ENCODE measurements around the gene PPP1R9A. TPM values are rescaled to one million over a fixed set of nuclear protein-coding genes. Genes with fewer than 3 reads are reported as not detected.

The PPP1R9A gene
- total RNA-seq, 1 experiment from 2014 or later: 13.5 TPM

- no peaks in the 10 kb centered on the region for H3K79me2 ChIP-seq (ENCODE audit: insufficient read depth, low read length)
- intact Hi-C loops (cut with micrococcal nuclease): no loop called here
- TF ChIP-seq ZNF274 (IDR thresholded peaks at IDR 0.05; ENCODE audit: low read depth, low read length) (no peak), CTCF (IDR thresholded peaks at IDR 0.05 in 2 of 3, conservative IDR thresholded peaks at IDR 0.05 in 1 of 3; ENCODE audit: borderline replicate concordance in 1 of 3, insufficient read depth in 1 of 3, low read depth in 2 of 3, low read length in 2 of 3) (no peak), SIN3A (IDR thresholded peaks at IDR 0.05; ENCODE audit: low read depth) (no peak), CBX3 (IDR thresholded peaks at IDR 0.05; ENCODE audit: low read depth) (no peak)
- no TSS peak for BruUV-seq (replicated peaks)
- no peak overlapping the region for H2AFZ ChIP-seq (ENCODE audit: low read depth, low read length, poor library complexity, severe bottlenecking)
- H3K4me1 ChIP-seq (ENCODE audit: control insufficient read depth in 1 of 2, insufficient read depth in 2 of 2, low read length in 2 of 2): no peaks in the 10 kb centered on the region
- no peaks in the 10 kb centered on the region for H4K20me1 ChIP-seq (ENCODE audit: insufficient read depth)
- RAD21 ChIA-PET (ENCODE audit: low non-redundant PET in 1 of 2, low total read pairs in 2 of 2, uncharacterized antibody in 2 of 2, unreplicated experiment in 2 of 2): no interaction called here
- H3K9ac ChIP-seq (ENCODE audit: low read length): no peak overlapping the region
- no peaks in the 10 kb centered on the region for H3K27me3 ChIP-seq (ENCODE audit: insufficient read depth, low read length)
- CTCF ChIA-PET: no interaction called here
- ATAC-seq (no peak), DNase-seq (ENCODE audit: low read depth, low spot score) (no peak)
- no peak overlapping the region for H3K27ac ChIP-seq (ENCODE audit: low read depth, low read length)
- POLR2A ChIA-PET: no interaction called here
- no peaks in the 10 kb centered on the region for H3K9me2 ChIP-seq (ENCODE audit: insufficient read depth)
- no peaks in the 10 kb centered on the region for H3K9me3 ChIP-seq (ENCODE audit: control insufficient read depth in 1 of 2, insufficient read depth in 1 of 2, low read depth in 1 of 2, low read length in 2 of 2)
- no peak overlapping the region for H3K4me2 ChIP-seq (ENCODE audit: low read length)
- H3K4me3 ChIP-seq (replicated peaks in 1 of 2; ENCODE audit: low read depth in 1 of 2, low read length in 2 of 2): no peak overlapping the region
- no peaks in the 10 kb centered on the region for H3K36me3 ChIP-seq (ENCODE audit: control insufficient read depth in 1 of 2, insufficient read depth in 2 of 2, low read length in 2 of 2)
Observed at GRCh38 chr7:95303013-95303905, 395.9 kb downstream of the PPP1R9A start.

- no peaks in the 10 kb centered on the region for H3K9me3 ChIP-seq (ENCODE audit: control insufficient read depth in 1 of 2, insufficient read depth in 1 of 2, low read depth in 1 of 2, low read length in 2 of 2)
- no peaks in the 10 kb centered on the region for H3K36me3 ChIP-seq (ENCODE audit: control insufficient read depth in 1 of 2, insufficient read depth in 2 of 2, low read length in 2 of 2)
- no peaks in the 10 kb centered on the region for H3K27me3 ChIP-seq (ENCODE audit: insufficient read depth, low read length)
- no peaks in the 10 kb centered on the region for H4K20me1 ChIP-seq (ENCODE audit: insufficient read depth)
- no peak overlapping the region for H3K4me3 ChIP-seq (replicated peaks in 1 of 2; ENCODE audit: low read depth in 1 of 2, low read length in 2 of 2)
- H3K4me1 ChIP-seq (ENCODE audit: control insufficient read depth in 1 of 2, insufficient read depth in 2 of 2, low read length in 2 of 2): no peaks in the 10 kb centered on the region
- BruUV-seq (replicated peaks): no TSS peak
- TF ChIP-seq SRF (IDR thresholded peaks at IDR 0.05; ENCODE audit: low read depth) (no peak), SIN3A (IDR thresholded peaks at IDR 0.05; ENCODE audit: low read depth) (no peak), YY1 (IDR thresholded peaks at IDR 0.05; ENCODE audit: extremely low read depth, insufficient replicate concordance, low read depth, low read length) (no peak), POLR2AphosphoS5 (IDR thresholded peaks at IDR 0.05; ENCODE audit: low read depth, low read length) (no peak)
- H3K79me2 ChIP-seq (ENCODE audit: insufficient read depth, low read length): no peaks in the 10 kb centered on the region
- ATAC-seq: no peak
- H3K9ac ChIP-seq (ENCODE audit: low read length): no peak overlapping the region
- no peak overlapping the region for H3K27ac ChIP-seq (ENCODE audit: low read depth, low read length)
- no peak overlapping the region for H2AFZ ChIP-seq (ENCODE audit: low read depth, low read length, poor library complexity, severe bottlenecking)
- ChIA-PET CTCF (no interaction called here), RAD21 (ENCODE audit: low non-redundant PET in 1 of 2, low total read pairs in 2 of 2, uncharacterized antibody in 2 of 2, unreplicated experiment in 2 of 2) (no interaction called here), POLR2A (no interaction called here)
- intact Hi-C loops (cut with micrococcal nuclease): no loop called here
- no peaks in the 10 kb centered on the region for H3K9me2 ChIP-seq (ENCODE audit: insufficient read depth)
- no peak for DNase-seq (ENCODE audit: low read depth, low spot score)
- H3K4me2 ChIP-seq (ENCODE audit: low read length): no peak overlapping the region
Observed at GRCh38 chr7:95304990-95305389, 397.6 kb downstream of the PPP1R9A start.
